HG03103 (cell line): ENCODE data around the gene MYL12B.
"Not testable (repeated sequence)": the region's sequence is repeated elsewhere in the genome, so short reads cannot be mapped to it uniquely, and the experiment has no call there.

Experiments
- ATAC-seq: cut with Tn5 transposase; IDR thresholded peaks from one replicate; pipeline ENCODE4 v1.9.1; 2021; ENCODE audit warnings: low read depth; ENCODE audit not compliant: unreplicated experiment

Gene MYL12B

GRCh38 chr18:3293196-3293951 lies 31.4 kb downstream of the MYL12B start:
- ATAC-seq = no peak

DNA sequence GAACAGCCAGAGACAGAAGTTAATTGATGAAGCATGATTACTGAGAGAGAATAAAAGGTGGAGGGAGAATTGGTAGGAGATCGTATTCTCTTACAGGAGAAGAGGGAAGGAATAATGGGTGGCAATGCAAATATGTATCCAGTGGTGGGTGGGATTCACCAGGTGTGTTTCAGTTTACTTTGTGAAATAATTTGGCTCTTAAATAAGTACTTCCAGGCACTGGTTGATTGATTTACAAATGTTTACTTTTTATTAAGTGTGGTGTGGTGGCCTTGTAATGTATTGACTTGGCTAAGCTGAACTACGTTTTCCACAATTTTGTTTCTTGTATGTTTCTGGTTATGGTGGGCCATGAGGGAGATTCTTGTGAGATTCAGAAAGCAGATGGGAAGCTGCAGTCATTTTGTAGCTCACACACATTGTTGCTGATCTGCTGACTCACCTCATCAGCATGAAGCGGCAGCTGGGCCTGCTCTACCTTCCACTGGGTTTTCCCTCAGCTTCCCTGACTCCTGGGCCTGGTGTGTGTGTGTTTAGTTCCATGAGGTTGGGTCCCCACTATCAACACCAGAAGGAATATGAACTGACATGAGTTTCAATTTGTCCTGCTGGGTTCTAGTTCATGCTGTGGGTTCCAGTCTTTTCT lies 32.6 kb downstream of the MYL12B start:
- no peak for ATAC-seq

DNA sequence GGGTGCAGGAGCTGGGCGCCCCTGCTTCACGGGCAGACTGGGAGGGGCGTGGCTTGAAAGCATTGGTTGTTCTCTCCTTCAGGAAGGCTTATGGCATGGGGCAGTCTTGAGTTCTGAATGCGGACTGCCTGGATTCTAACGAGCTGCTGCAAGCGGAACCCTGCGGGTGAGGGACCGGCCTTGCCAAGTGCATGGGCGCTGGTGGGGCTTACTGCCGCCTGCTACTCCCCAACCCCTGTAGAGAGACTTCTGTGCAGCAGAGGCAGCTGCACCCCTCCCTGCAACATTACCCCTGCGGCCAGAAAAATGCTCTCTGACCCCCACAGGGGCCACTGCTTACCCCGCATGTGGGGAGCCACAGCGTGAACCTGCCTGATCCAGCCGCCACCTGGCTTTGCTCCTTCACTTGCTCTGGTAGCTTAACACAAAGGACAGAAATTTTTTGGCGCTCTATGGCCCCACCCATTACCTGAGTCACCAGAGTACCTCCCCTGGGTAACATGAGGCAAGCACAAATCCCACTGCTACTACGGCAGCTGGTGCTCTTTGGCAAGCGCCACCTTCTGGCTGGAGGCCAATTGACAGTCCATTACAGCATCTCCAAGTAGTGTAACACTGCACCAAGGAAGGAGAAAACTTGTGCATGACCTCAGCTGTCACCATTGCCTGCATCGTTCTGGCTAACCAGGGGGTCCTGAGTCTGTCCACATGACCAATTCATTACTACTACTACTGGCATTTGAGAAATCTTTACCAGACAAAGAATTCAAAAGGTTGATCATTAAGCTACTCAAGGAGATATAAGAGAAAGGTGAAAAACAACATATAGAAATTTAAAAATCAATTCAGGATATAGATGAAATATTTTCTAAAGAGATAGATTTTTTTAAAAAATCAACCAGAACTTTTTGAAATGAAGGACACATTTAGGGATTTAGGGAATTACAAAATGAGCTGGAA lies 35.4 kb downstream of the MYL12B start:
- peak; percentile 99 for ATAC-seq

GRCh38 chr18:3304832-3305231 lies 42.9 kb downstream of the MYL12B start:
- no peak for ATAC-seq

DNA sequence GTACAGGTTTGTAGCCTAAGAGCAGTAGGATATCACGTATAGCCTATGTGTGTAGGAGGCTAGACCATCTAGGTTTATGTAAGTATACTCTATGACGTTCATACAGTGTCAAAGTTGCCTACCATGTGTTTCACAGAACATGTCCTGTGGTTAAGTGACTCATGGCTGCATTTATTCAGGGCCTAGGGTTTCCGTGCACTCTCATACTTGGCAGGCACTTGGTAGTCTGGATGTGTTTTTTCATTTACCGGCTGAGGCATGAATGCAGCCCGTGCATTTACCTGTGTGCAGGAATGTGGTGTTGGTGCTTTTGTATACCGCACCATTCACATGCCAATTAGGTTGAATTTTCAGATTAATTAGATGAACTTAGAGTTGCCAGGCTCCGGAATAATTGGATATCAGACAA lies 43.4 kb downstream of the MYL12B start:
- no peak for ATAC-seq

GRCh38 chr18:3305933-3306332 lies 44.0 kb downstream of the MYL12B start:
- no peak for ATAC-seq

- no peak for ATAC-seq
These were observed 44.5 kb downstream of the MYL12B start for GRCh38 chr18:3306391-3306790.

DNA sequence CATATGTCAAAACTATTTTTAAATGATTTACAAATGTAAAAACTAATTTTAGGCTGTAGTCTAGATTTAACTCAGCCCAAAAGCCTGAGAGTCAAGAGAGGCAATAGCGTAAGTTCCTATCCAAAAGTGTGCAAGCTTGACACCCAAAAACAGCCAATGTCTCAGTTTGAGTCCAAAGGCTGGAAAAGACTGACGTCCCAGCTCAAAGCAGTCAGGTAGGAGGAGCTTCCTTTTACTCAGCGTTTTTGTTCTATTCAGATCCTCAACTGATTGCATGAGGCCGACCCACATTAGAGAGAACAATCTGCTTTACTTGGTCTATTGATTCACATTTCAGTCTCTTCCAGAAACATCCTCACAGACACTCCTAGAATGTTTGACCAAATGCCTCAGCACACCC lies 51.8 kb downstream of the MYL12B start:
- ATAC-seq = no peak

GRCh38 chr18:3315344-3315743 lies 53.4 kb downstream of the MYL12B start:
- ATAC-seq = not testable (repeated sequence)

DNA sequence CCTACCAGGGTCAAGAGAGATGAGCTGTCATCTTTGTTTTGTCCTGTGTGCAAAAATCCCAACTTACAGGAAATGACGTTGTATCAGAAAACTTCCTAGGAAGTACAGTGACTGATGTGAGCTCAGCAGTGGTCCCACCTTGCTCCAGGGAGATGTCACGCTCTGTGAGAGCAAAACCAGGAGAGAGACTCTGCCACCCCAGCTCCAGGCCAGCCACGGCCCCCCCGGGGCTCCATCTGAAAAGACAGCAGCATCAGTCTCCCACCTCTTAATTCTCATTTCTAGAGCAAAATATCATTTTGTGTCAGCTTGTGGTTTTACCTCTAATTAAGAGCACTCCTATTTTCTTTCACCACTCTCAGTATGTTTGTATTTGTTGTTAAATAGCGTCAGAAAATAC lies 57.5 kb downstream of the MYL12B start:
- ATAC-seq = no peak

- no peak for ATAC-seq
These were observed 58.0 kb downstream of the MYL12B start for GRCh38 chr18:3319894-3320454.

DNA sequence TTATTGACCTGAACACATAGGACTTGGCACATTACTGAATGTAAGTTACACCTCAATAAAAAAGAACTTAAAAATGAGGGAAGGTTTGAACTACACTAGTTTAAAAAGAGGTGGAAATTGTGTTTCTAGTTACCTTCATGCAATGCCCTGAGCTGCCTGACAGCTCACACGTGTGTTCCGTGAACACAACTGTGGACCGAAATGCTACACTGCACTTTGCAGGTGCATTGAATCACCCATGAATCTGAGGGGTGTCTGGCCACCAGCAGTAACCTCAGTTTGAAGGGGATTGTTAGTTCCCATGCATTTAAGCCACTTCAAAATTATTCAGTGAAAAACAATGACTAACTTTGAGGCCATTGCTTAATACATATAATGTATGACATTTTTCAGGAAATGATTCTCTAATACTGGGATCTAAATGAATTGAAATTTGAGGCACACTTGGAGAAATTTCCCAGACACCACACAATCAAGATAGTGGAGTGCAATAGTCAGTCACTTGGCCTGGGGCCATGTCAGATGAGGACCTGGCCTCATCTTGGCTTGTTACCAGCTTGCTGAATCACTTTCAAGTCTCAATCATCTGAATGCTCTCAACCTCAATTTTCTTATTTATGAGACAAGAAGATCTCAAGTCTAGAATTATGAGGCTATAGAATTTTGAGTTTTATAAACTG lies 59.3 kb downstream of the MYL12B start:
- ATAC-seq = no peak

DNA sequence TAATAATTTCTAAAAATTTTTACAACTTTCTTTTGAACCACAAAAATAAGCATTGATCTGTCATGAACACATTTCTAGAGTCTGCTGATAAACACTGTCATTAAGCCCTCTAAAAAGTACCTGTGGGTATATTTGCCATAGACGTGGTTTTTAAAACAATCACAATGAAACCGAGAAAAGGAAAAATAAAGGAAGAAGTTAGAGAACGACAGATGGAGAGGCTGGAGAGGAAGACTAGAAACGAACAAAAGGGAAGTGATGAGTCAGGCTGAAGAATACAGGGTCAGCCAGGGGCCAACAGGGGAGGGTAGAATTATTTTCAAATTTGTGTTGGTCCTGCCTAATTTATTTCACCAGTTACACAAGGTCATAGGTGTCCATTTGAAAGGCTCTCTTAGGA lies 62.0 kb downstream of the MYL12B start:
- peak; percentile 48 for ATAC-seq
